Stimulated activated CD4-positive, alpha-beta T cell treated with anti-CD3 and anti-CD28 coated beads, Interleukin-4, amount 100 ng/mL, for 4 hours (primary cell): ENCODE results near the gene ST6GALNAC3.

Experiments used
- DNase-seq, 2 experiments: peaks; one replicate each; pipeline ENCODE4 v3.0.0-alpha.2; 2020

Gene ST6GALNAC3

GRCh38 chr1:76256289-76257223 is 182.0 kb downstream of the ST6GALNAC3 start:
- no peak for DNase-seq

- peak in 1 of 2 experiments; percentile 20 for DNase-seq
Measured at GRCh38 chr1:76257823-76258222, 183.3 kb downstream of the ST6GALNAC3 start.

GRCh38 chr1:76259270-76259669 is 184.7 kb downstream of the ST6GALNAC3 start:
- DNase-seq: no peak

- DNase-seq: no peak
Measured at GRCh38 chr1:76260279-76260678, 185.7 kb downstream of the ST6GALNAC3 start.

GRCh38 chr1:76262601-76263000 is 188.1 kb downstream of the ST6GALNAC3 start:
- DNase-seq: no peak

GRCh38 chr1:76264642-76265041 is 190.1 kb downstream of the ST6GALNAC3 start:
- DNase-seq: no peak

GRCh38 chr1:76266762-76267161 is 192.2 kb downstream of the ST6GALNAC3 start:
- no peak for DNase-seq

- DNase-seq: no peak
Measured at GRCh38 chr1:76267631-76268030, 193.1 kb downstream of the ST6GALNAC3 start.

- no peak for DNase-seq
Measured at GRCh38 chr1:76268341-76268740, 193.8 kb downstream of the ST6GALNAC3 start.

GRCh38 chr1:76269155-76269554 is 194.6 kb downstream of the ST6GALNAC3 start:
- no peak for DNase-seq

- DNase-seq: no peak
Measured at GRCh38 chr1:76274302-76274701, 199.8 kb downstream of the ST6GALNAC3 start.

GRCh38 chr1:76274718-76275117 is 200.2 kb downstream of the ST6GALNAC3 start:
- no peak for DNase-seq

- no peak for DNase-seq
Measured at GRCh38 chr1:76278711-76279100, 204.2 kb downstream of the ST6GALNAC3 start.

GRCh38 chr1:76279101-76279748 is 204.7 kb downstream of the ST6GALNAC3 start:
- no peak for DNase-seq

- no peak for DNase-seq
Measured at GRCh38 chr1:76281306-76281705, 206.8 kb downstream of the ST6GALNAC3 start.

- no peak for DNase-seq
Measured at GRCh38 chr1:76284842-76285241, 210.3 kb downstream of the ST6GALNAC3 start.

- DNase-seq: peak; percentile 17 to 33
Measured at GRCh38 chr1:76285578-76286135, 211.1 kb downstream of the ST6GALNAC3 start.

- no peak for DNase-seq
Measured at GRCh38 chr1:76287917-76288316, 213.4 kb downstream of the ST6GALNAC3 start.

- no peak for DNase-seq
Measured at GRCh38 chr1:76288758-76289483, 214.4 kb downstream of the ST6GALNAC3 start.

- DNase-seq: no peak
Measured at GRCh38 chr1:76289692-76290091, 215.1 kb downstream of the ST6GALNAC3 start.

GRCh38 chr1:76290271-76290670 is 215.7 kb downstream of the ST6GALNAC3 start:
- DNase-seq: no peak

GRCh38 chr1:76291191-76291590 is 216.6 kb downstream of the ST6GALNAC3 start:
- DNase-seq: no peak

- DNase-seq: no peak
Measured at GRCh38 chr1:76291737-76292136, 217.2 kb downstream of the ST6GALNAC3 start.
